Measurements from ENCODE around the gene CCL13.

CCL13 gene

GRCh38 chr17:34352191-34352590, 4.1 kb upstream of the CCL13 start:
- H4K20me1 ChIP-seq, result no peaks in the 10 kb centered on the region
- H3K27ac ChIP-seq, result no peak overlapping the region
- no peak for TF ChIP-seq Cebpa-rat (IDR thresholded peaks at IDR 0.05)
- peaks cover 0 to 14% (median 5%) of the 10 kb centered on the region in 11 experiments; a peak in 10 of 22 replicates for H3K9me3 ChIP-seq (replicated peaks in 1 of 11)
- H3K9ac ChIP-seq, result no peak overlapping the region
- H3K27me3 ChIP-seq, result no peaks in the 10 kb centered on the region
- H3K4me3 ChIP-seq, result no peak overlapping the region
- no peaks in the 10 kb centered on the region for H3K36me3 ChIP-seq
- H3K4me1 ChIP-seq, result peaks cover 0 to 37% (median 3%) of the 10 kb centered on the region in 10 experiments; a peak in 10 of 20 replicates
- H3K4me2 ChIP-seq, result no peak overlapping the region

GRCh38 chr17:34354637-34355036, 1.6 kb upstream of the CCL13 start:
- H4K20me1 ChIP-seq, result no peaks in the 10 kb centered on the region
- H3K4me1 ChIP-seq, result peaks cover 1 to 55% (median 8%) of the 10 kb centered on the region in 10 experiments; a peak in 18 of 20 replicates
- no peak overlapping the region for H3K27ac ChIP-seq
- peaks cover 0 to 14% (median 5%) of the 10 kb centered on the region in 11 experiments; a peak in 10 of 22 replicates for H3K9me3 ChIP-seq (replicated peaks in 1 of 11)
- H3K36me3 ChIP-seq, result no peaks in the 10 kb centered on the region
- no peak for TF ChIP-seq Cebpa-rat (IDR thresholded peaks at IDR 0.05)
- H3K4me2 ChIP-seq, result peak overlapping the region in 4 of 11 experiments; percentile 33 to 83 (median 50); a peak in 8 of 22 replicates
- no peak overlapping the region for H3K4me3 ChIP-seq
- H3K27me3 ChIP-seq, result no peaks in the 10 kb centered on the region
- no peak overlapping the region for H3K9ac ChIP-seq

GRCh38 chr17:34357398-34357797, 1.1 kb downstream of the CCL13 start:
- Histone ChIP-seq H3K4me1 (peaks cover 27 to 82% (median 34%) of the 10 kb centered on the region in 10 experiments), H3K9me3 (replicated peaks in 1 of 11) (peaks cover 0 to 14% (median 5%) of the 10 kb centered on the region in 11 experiments; a peak in 10 of 22 replicates), H3K36me3 (no peaks in the 10 kb centered on the region), H3K27me3 (no peaks in the 10 kb centered on the region), H3K9ac (no peak overlapping the region), H3K4me3 (no peak overlapping the region), H4K20me1 (no peaks in the 10 kb centered on the region), H3K27ac (no peak overlapping the region), H3K4me2 (peak overlapping the region in 2 of 11 experiments; percentile 61 to 83; a peak in 4 of 22 replicates)
- no peak for TF ChIP-seq Cebpa-rat (IDR thresholded peaks at IDR 0.05)

- H3K9me3 ChIP-seq (replicated peaks in 1 of 11), result peaks cover 0 to 7% (median 5%) of the 10 kb centered on the region in 11 experiments; a peak in 9 of 22 replicates
- H4K20me1 ChIP-seq, result no peaks in the 10 kb centered on the region
- H3K4me1 ChIP-seq, result peaks cover 37 to 94% (median 46%) of the 10 kb centered on the region in 10 experiments
- H3K4me3 ChIP-seq, result no peak overlapping the region
- no peak overlapping the region for H3K27ac ChIP-seq
- peak overlapping the region in 2 of 11 experiments; percentile 71 to 77; a peak in 2 of 22 replicates for H3K4me2 ChIP-seq
- no peak overlapping the region for H3K9ac ChIP-seq
- TF ChIP-seq Cebpa-rat (IDR thresholded peaks at IDR 0.05), result no peak
- H3K27me3 ChIP-seq, result no peaks in the 10 kb centered on the region
- no peaks in the 10 kb centered on the region for H3K36me3 ChIP-seq
These were observed 2.4 kb downstream of the CCL13 start for GRCh38 chr17:34358631-34359030.

GRCh38 chr17:34360601-34361270, 4.5 kb downstream of the CCL13 start:
- H3K4me2 ChIP-seq, result peak overlapping the region; percentile 54 to 82 (median 71)
- no peak for TF ChIP-seq Cebpa-rat (IDR thresholded peaks at IDR 0.05)

DNA sequence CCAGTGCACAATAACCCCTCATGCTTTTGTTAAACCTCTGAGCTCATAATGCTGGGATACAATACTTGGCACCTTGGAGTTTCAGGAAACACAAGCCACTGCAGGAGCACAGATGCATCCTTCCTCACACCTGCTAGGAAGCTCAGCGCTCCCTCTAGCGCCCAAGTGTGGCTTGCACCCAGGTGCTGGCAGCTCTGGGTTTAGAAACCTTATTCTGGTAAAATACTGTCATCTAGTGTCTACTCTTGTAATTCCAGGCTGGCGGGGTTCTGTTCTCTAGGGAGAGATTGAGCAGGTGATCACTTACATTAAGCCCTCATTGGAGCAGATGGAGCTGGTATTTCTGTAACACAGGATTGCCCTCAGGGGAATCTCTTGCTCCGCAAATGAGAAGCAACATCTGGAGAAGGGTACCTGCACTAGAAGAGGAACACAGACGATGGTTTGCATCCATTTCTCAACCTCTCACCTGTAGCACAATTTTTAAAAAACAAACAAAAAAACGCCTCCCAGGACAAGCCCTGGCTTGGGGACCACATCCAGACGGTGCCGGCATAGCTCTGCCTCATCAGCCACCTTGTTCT, 5.3 kb downstream of the CCL13 start:
- Histone ChIP-seq H3K4me2 (peak overlapping the region; percentile 54 to 92 (median 76)), H3K9ac (peak overlapping the region in 2 of 11 experiments; percentile 6 to 38; a peak in 3 of 22 replicates), H4K20me1 (no peaks in the 10 kb centered on the region), H3K9me3 (replicated peaks in 1 of 11) (no peaks in the 10 kb centered on the region), H3K4me1 (peaks cover 66 to 99% (median 73%) of the 10 kb centered on the region in 10 experiments), H3K27me3 (no peaks in the 10 kb centered on the region), H3K4me3 (no peak overlapping the region), H3K36me3 (no peaks in the 10 kb centered on the region), H3K27ac (peak overlapping the region in 7 of 11 experiments; percentile 8 to 61 (median 53); a peak in 10 of 22 replicates)
- no peak for TF ChIP-seq Cebpa-rat (IDR thresholded peaks at IDR 0.05)

More at GRCh38 chr17:34360601-34361270, 4.5 kb downstream of the CCL13 start:
- H3K36me3 ChIP-seq, result no peaks in the 10 kb centered on the region
- no peaks in the 10 kb centered on the region for H4K20me1 ChIP-seq
- H3K27me3 ChIP-seq, result no peaks in the 10 kb centered on the region
- peak overlapping the region in 10 of 11 experiments; percentile 3 to 46 (median 28); a peak in 9 of 22 replicates for H3K9ac ChIP-seq
- peak overlapping the region in 10 of 11 experiments; percentile 9 to 61 (median 35); a peak in 16 of 22 replicates for H3K27ac ChIP-seq
- H3K9me3 ChIP-seq (replicated peaks in 1 of 11), result no peaks in the 10 kb centered on the region
- no peak overlapping the region for H3K4me3 ChIP-seq
- H3K4me1 ChIP-seq, result peaks cover 58 to 99% (median 65%) of the 10 kb centered on the region in 10 experiments

- TF ChIP-seq Cebpa-rat (IDR thresholded peaks at IDR 0.05), result no peak
- Histone ChIP-seq H3K9me3 (replicated peaks in 1 of 11) (no peaks in the 10 kb centered on the region), H4K20me1 (no peaks in the 10 kb centered on the region), H3K9ac (peak within 1 kb of the TSS in 2 of 11 experiments; percentile 6 to 38; a peak in 2 of 22 replicates), H3K27ac (peak within 1 kb of the TSS in 4 of 11 experiments; percentile 8 to 27 (median 20); a peak in 3 of 22 replicates), H3K36me3 (no peaks in the 10 kb centered on the region), H3K4me2 (peak within 1 kb of the TSS; percentile 45 to 92 (median 70); a peak in 21 of 22 replicates), H3K4me1 (peaks cover 83 to 99% (median 89%) of the 10 kb centered on the region in 10 experiments), H3K27me3 (no peaks in the 10 kb centered on the region), H3K4me3 (no peak within 1 kb of the TSS)
These were observed 6.9 kb downstream of the CCL13 start, which contains the start of gene CCL1 for GRCh38 chr17:34363183-34363661. TSS of gene CCL1 (minus strand) at chr17:34363233. CDS start at chr17:34363161, 72 bp downstream.

DNA sequence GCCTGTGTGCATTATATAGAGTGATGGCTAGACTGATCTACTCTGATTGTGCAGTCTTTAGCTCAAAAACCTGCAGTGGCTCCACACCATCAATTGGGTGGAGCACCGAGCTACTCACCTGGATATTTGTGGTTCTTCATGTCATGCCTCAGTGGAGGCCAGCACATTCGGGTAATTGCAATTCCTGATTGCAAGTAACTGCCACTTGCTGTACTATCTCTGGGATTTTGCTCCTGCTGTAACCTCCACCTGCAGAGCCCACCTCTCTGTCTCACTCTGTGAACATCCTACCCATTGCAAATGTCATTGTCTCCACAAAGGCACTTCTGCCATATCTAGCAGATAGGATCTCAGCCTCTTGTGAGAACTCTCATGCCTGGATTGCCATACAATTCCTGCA, 8.5 kb downstream of the CCL13 start:
- H3K4me1 ChIP-seq, result peaks cover 92 to 100% (median 99%) of the 10 kb centered on the region in 10 experiments
- no peak overlapping the region for H3K4me3 ChIP-seq
- no peaks in the 10 kb centered on the region for H3K27me3 ChIP-seq
- H3K36me3 ChIP-seq, result no peaks in the 10 kb centered on the region
- no peak overlapping the region for H3K9ac ChIP-seq
- no peaks in the 10 kb centered on the region for H4K20me1 ChIP-seq
- H3K9me3 ChIP-seq (replicated peaks in 1 of 11), result no peaks in the 10 kb centered on the region
- peak overlapping the region; percentile 58 to 92 (median 72) for H3K4me2 ChIP-seq
- no peak overlapping the region for H3K27ac ChIP-seq
- no peak for TF ChIP-seq Cebpa-rat (IDR thresholded peaks at IDR 0.05)

DNA sequence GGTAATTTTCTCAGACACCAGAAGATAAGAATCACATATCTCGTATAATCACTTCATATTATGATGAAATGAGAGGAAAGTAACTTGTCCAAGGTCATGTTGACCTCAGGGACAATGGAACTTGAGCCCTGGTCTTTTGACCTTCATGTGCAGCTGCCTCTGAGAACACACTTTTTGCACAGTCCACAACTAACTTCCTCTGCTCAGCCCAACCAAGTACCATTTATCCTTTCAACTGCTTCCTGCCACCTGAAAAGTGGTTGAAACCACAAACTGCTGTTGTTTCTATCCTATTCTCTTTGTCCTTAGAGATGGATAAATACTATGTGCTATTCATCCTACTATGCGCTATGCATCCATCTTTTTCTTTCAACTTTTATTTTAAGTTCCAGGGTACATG, 9.1 kb downstream of the CCL13 start:
- no peak for TF ChIP-seq Cebpa-rat (IDR thresholded peaks at IDR 0.05)
- Histone ChIP-seq H3K9ac (no peak overlapping the region), H3K4me1 (peaks cover 91 to 100% (median 99%) of the 10 kb centered on the region in 10 experiments), H3K36me3 (no peaks in the 10 kb centered on the region), H3K27ac (peak overlapping the region in 7 of 11 experiments; percentile 16 to 62 (median 47); a peak in 7 of 22 replicates), H3K27me3 (no peaks in the 10 kb centered on the region), H3K9me3 (replicated peaks in 1 of 11) (no peaks in the 10 kb centered on the region), H4K20me1 (no peaks in the 10 kb centered on the region), H3K4me3 (no peak overlapping the region), H3K4me2 (peak overlapping the region; percentile 58 to 92 (median 72))

Data from BLaER1 treated with 17β-estradiol and CSF1 and Interleukin-3, amounts not matched to agents 10 nM and 100 nM (cell line).